Stimulated activated CD4-positive, alpha-beta T cell treated with anti-CD3 and anti-CD28 coated beads, Interleukin-1b, Interleukin-23, amount 100 ng/mL, for 4 hours (primary cell): ENCODE results near the gene DNASE1L2.

Experiments used
- DNase-seq, 2 donors: peaks; one replicate each; pipeline ENCODE4 v3.0.0-alpha.2; 2020; ENCODE audit warnings: low read depth in 2 of 2

The DNASE1L2 gene

DNA sequence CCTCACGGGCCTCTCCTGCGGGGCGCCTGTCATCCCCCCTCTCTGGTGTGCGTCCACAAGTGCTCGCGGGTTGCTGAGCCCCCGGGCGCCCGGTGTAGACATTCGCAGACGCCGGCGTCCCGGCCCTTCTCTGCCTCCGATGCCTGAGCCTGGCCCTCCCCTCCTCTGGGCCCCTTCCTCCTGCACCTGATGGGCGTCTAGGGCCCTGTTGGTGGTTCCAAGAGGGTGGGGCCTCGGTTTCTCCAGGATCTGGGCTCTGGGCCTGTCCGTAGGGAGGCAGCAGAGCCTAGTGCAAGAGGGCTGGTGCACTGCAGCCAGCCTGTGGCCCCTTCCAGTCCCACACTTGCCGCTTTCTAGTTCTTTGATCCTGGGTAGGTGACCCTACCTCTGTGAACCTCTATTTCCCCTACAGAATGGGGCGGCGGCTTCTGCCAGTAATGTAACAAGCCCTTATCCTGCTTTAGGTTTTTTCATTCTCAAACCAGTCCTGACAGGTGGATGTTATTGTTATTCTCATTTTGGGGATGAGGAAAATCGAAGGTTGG lies 12.2 kb upstream of the DNASE1L2 start:
- no peak for DNase-seq

GRCh38 chr16:2226245-2226793 lies 9.9 kb upstream of the DNASE1L2 start:
- no peak for DNase-seq

GRCh38 chr16:2226918-2227317 lies 9.3 kb upstream of the DNASE1L2 start:
- DNase-seq: no peak

DNA sequence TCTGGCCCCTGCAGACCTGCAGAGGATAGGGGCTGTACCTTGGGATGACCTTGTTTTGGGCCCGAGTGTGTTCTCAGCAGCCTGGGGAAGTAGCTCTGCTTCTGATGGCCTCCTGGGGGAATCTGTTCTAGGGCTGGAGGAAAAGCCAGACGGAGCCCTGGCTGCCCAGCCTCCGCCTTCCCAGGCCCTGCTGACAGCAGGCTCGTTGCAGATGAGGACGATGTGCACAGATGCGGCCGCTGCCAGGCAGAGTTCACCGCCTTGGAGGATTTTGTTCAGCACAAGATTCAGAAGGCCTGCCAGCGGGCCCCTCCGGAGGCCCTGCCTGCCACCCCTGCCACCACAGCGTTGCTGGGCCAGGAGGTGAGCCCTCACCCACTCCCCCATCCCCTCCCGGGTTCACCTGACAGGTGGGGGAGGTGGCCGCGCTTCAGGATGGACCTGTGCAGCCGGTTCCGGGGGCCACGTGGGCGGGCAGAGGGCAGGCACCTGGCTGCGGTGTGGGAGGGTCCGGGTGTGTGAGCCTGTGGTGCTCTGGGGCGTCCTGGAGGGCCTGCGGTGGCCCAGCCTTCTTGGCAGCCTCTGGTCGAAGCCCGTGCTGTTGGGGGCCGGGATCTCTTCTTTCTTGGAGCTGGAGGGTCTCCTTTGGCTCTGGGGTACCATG lies 8.0 kb upstream of the DNASE1L2 start:
- no peak for DNase-seq

- no peak for DNase-seq
These were observed 7.2 kb upstream of the DNASE1L2 start for GRCh38 chr16:2229091-2229490.

- no peak for DNase-seq
These were observed 6.5 kb upstream of the DNASE1L2 start for GRCh38 chr16:2229632-2230250.

DNA sequence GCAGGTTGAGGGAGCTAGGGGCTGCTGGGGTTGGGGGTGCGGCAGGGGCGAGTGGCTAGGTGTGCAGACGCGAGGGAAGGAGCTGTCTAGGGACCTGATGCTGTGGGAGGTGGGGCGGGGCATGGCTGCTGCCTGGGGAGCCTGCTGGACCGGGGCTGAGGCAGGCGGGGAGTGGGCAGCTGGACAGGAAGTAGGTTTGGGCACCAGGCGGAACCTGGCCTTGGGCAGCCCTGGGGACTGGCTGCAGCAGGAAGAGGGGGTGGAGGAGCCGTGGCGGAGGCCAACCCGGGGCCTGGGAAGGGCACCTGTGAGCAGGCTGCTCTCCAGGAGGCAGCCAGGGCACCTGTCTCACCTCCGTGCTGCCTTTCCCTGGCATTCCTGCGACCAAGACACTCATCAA lies 5.9 kb upstream of the DNASE1L2 start:
- no peak for DNase-seq

- DNase-seq: no peak
These were observed 5.0 kb upstream of the DNASE1L2 start for GRCh38 chr16:2231016-2231931.

- no peak for DNase-seq
These were observed 3.9 kb upstream of the DNASE1L2 start for GRCh38 chr16:2232094-2232990.

DNA sequence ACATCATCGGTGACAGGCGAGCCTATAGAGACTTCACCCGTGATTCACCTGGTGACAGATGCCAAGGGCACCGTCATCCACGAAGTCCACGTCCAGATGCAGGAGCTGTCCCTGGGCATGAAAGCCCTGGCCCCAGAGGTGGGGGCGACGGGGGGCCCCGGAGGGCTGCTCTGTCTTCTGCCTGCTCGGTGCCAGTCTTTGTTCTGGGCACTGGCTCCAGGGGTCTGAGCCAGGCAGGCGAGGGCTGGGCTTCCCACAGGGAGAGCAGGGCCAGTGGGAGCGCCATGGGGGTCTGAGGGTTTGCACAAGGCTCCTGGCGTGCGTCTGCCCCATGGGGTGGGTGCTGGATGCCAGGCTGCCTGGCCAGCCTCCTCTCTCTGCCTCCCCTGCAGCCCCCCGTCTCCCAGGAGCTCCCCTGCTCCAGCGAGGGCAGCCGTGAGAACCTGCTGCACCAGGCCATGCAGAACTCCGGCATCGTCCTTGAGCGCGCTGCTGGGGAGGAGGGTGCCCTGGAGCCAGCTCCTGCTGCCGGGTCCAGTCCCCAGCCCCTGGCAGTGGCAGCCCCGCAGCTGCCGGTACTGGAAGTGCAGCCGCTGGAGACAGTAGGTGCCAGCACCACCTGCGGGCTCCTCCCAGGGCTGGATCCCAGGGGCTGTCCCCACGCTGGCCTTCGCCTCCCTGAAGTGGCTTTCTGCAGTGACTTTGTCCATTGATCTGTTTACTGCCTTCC lies 3.0 kb upstream of the DNASE1L2 start:
- DNase-seq: no peak

GRCh38 chr16:2233872-2234812 lies 2.1 kb upstream of the DNASE1L2 start:
- no peak for DNase-seq

DNA sequence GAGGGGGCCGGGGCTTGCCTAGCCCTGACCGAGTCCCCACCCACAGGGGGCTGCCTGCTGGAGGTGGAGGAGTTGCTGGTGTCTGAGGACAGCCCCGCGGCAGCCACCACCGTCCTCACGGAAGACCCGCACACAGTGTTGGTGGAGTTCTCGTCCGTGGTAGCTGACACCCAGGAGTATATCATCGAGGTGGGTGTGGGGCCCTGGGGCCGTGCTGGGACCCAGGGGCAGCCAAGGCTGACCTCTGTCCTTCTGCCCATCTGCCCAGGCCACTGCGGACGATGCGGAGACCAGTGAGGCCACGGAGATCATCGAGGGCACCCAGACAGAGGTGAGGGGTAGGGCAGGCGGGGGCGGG lies 1.5 kb upstream of the DNASE1L2 start:
- no peak for DNase-seq

DNA sequence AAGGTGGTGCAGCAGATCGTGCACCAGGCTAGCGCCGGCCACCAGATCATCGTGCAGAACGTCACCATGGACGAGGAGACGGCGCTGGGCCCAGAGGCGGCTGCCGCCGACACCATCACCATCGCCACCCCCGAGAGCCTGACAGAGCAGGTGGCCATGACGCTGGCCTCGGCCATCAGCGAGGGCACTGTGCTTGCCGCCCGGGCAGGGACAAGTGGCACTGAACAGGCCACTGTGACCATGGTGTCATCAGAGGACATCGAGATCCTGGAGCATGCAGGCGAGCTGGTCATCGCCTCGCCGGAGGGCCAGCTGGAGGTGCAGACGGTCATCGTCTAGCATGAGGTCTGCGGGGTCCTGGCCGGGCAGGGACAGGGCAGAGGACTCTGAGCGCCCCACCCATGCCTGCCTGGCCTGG lies 1.0 kb upstream of the DNASE1L2 start:
- no peak for DNase-seq

GRCh38 chr16:2235695-2236336 lies 428 bp upstream of the DNASE1L2 start:
- DNase-seq: no peak

DNA sequence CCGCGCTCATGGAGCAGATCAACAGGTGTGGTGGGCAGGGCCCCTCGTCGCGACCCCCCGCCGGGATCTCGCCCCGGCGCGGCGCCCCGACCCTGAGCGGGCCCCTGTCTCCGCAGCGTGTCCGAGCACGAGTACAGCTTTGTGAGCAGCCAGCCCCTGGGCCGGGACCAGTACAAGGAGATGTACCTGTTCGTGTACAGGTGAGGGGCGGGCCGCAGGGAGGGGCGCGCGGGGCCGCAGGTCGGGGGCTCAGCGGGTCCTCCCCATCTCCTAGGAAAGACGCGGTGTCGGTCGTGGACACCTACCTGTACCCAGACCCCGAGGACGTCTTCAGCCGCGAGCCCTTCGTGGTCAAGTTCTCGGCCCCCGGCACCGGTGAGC lies 848 bp downstream of the DNASE1L2 start:
- DNase-seq: no peak

DNA sequence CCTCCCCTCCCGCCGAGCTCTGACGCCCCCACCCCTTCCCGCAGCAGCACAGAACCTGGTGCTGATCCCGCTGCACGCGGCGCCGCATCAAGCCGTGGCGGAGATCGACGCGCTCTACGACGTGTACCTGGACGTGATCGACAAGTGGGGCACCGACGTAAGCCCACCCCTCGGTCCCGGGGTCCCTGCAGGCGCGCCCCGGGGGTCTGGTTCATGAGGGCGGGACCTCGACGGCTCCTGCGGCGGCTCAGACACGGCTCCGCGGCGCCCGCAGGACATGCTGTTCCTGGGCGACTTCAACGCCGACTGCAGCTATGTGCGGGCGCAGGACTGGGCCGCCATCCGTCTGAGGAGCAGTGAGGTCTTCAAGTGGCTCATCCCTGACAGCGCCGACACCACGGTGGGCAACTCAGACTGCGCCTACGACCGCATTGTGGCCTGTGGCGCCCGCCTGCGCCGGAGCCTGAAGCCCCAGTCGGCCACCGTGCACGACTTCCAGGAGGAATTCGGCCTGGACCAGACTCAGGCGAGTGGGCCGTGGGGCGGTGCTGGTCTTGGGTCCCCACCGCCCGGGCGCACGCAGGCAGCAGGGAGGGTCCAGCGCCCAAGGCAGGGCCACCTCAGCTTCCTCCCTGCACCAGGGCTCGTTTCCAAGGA lies 1.4 kb downstream of the DNASE1L2 start:
- DNase-seq: no peak

DNA sequence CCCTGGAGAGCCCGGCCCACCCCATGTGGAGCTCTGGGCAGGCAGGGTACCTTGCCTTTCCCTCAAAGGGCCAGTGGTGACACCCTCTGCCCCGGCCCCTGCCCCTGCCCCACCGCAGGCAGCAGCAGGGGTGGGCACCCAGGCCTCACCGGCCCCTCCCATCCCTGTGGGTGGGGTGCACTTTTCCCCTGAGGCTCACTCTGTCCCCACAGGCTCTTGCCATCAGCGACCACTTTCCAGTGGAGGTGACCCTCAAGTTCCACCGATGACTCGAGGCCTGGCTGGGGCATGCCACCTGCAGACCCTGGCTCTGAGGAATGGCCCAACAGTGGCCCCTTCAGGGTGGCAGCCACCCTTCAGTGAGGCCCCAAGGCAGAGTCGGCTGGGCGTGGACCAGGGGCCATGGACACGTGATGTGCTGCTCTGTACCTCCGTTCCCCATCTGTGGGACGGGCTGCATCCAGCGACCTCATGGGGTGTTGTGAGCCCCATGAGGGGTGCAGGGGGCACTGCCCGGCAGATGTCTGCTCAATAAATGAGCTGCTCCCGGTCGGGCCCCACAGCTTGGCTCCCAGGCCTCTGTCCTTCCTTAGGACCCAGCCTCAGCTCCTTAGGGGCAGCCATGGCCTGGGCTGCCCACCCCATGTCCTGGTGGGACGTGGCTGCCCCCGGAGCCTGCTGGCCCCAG lies 2.0 kb downstream of the DNASE1L2 start:
- no peak for DNase-seq
